Measurements from ENCODE around the gene USP24. TPM values are rescaled to one million over a fixed set of nuclear protein-coding genes. Genes with fewer than 3 reads are reported as not detected.

Gene USP24
- total and polyA plus RNA-seq, 4 donors, result 42.5 to 70.6 (median 46.9) TPM

DNA sequence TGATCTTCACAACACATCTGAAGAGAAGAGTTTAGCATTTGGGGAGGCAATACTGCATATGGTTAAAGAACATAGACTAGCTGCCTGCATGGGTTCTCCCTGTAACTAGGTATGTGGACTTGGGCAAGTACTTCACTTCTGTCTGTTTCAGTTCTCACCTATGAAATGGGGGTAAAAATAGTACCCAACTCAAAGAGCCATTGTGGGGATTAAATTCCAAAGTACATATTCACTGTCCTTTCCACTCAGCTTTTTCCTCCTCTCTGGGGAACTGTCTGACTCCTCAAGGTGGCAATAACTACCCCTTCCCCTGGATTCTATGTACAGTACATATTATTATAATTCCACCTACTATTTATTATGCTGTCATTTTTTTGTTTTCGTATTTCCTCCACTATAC, 44.7 kb downstream of the USP24 start:
- no peaks in the 10 kb centered on the region for H3K27me3 ChIP-seq (ENCODE audit: control insufficient read depth, insufficient read depth, low read length)
- H3K36me3 ChIP-seq (ENCODE audit: control insufficient read depth, insufficient read depth, low read length), result peaks cover 2% of the 10 kb centered on the region
- no peak overlapping the region for H3K4me3 ChIP-seq (ENCODE audit: low read depth, low read length)
- DNase-seq (ENCODE audit: low read depth in 4 of 6, low spot score in 6 of 6), result no peak
- no peak overlapping the region for H3K27ac ChIP-seq (ENCODE audit: low read depth, low read length)
- H3K4me1 ChIP-seq (ENCODE audit: control insufficient read depth, insufficient read depth, low read length), result peaks cover 3% of the 10 kb centered on the region
- no peaks in the 10 kb centered on the region for H3K9me3 ChIP-seq (ENCODE audit: control insufficient read depth, insufficient read depth, low read length)
- no CpG with 5 or more reads among the region's 1 CpG for WGBS (ENCODE audit: insufficient coverage)

DNA sequence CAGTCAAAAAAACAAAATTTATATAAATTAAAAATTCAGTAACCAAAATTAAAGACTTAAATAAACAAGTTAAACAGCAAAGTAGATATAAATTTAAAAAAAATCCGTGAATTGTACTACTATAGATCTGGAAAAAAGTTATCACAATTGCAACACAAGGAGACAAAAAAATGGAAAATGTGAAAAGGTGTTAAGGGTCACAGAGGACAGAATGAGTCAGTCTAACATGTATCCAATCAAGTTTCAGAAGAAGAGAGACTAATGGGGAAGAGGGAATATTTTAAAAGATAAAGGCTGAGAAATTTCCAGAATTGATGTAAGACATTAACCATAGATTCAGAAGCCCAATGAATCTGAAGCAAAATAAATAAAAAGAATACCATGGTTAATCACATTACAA, 46.0 kb downstream of the USP24 start:
- no peaks in the 10 kb centered on the region for H3K9me3 ChIP-seq (ENCODE audit: control insufficient read depth, insufficient read depth, low read length)
- no peaks in the 10 kb centered on the region for H3K27me3 ChIP-seq (ENCODE audit: control insufficient read depth, insufficient read depth, low read length)
- WGBS (ENCODE audit: insufficient coverage), result no CpG with 5 or more reads among the region's 1 CpG
- no peak for DNase-seq (ENCODE audit: low read depth in 4 of 6, low spot score in 6 of 6)
- H3K27ac ChIP-seq (ENCODE audit: low read depth, low read length), result no peak overlapping the region
- H3K4me3 ChIP-seq (ENCODE audit: low read depth, low read length), result no peak overlapping the region
- H3K36me3 ChIP-seq (ENCODE audit: control insufficient read depth, insufficient read depth, low read length), result no peaks in the 10 kb centered on the region
- peaks cover 3% of the 10 kb centered on the region for H3K4me1 ChIP-seq (ENCODE audit: control insufficient read depth, insufficient read depth, low read length)

DNA sequence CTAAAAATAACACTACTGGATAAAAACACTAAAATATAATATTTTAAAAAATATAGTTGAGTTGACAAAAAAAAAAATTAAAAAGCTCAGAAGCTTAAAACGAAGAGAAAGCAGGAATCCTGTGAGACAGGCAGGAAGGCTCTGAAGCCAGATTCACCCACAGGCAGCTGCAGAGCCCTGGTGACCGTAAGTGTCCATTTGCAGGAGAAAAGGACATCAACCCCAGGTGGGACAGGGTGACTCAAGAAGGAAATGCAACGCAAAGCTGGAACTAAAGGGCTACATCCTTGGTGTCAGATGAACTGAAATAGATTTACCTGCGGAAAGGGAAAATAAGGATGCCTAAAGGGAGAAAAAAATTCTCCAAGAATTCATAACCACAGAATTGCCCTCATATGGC, 46.8 kb downstream of the USP24 start:
- WGBS (ENCODE audit: insufficient coverage), result 71% methylated on average over 2 of the region's 4 CpGs
- Histone ChIP-seq H3K27me3 (ENCODE audit: control insufficient read depth, insufficient read depth, low read length) (no peaks in the 10 kb centered on the region), H3K4me1 (ENCODE audit: control insufficient read depth, insufficient read depth, low read length) (peaks cover 3% of the 10 kb centered on the region), H3K36me3 (ENCODE audit: control insufficient read depth, insufficient read depth, low read length) (no peaks in the 10 kb centered on the region), H3K27ac (ENCODE audit: low read depth, low read length) (no peak overlapping the region), H3K9me3 (ENCODE audit: control insufficient read depth, insufficient read depth, low read length) (no peaks in the 10 kb centered on the region), H3K4me3 (ENCODE audit: low read depth, low read length) (no peak overlapping the region)
- no peak for DNase-seq (ENCODE audit: low read depth in 4 of 6, low spot score in 6 of 6)

DNA sequence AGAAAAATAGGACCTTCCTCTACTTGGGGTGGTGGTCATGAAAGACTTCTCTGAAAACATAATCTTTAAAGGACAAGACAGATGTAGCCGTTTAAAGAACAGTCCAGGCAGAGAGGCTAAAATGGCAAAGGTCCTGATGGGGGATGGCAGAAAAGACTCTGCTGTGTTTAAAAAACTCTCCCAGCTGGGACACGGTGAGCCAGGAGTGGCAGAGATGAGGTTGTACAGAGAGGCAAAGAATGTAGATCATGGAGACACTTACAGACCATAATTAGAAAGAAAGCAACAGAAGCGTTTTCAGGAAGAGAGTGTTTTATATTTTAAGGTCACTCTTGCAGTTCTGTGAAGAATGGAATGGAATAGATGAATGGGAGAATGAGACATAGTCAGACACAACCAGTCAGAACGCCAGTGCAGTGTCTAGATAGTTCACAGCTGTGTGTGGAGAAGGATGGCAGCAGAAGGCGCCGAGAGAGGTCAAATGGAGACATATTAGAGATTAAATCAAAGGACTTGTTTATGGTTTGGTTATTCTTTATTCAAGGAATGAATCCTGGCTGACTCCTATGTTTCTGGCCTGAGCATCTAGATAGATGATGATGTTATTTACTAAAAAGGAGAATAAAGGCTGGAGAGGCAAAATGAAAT, 47.8 kb downstream of the USP24 start:
- Histone ChIP-seq H3K27ac (ENCODE audit: low read depth, low read length) (no peak overlapping the region), H3K9me3 (ENCODE audit: control insufficient read depth, insufficient read depth, low read length) (no peaks in the 10 kb centered on the region), H3K4me3 (ENCODE audit: low read depth, low read length) (no peak overlapping the region), H3K36me3 (ENCODE audit: control insufficient read depth, insufficient read depth, low read length) (no peaks in the 10 kb centered on the region), H3K27me3 (ENCODE audit: control insufficient read depth, insufficient read depth, low read length) (no peaks in the 10 kb centered on the region), H3K4me1 (ENCODE audit: control insufficient read depth, insufficient read depth, low read length) (peaks cover 3% of the 10 kb centered on the region)
- no peak for DNase-seq (ENCODE audit: low read depth in 4 of 6, low spot score in 6 of 6)
- WGBS (ENCODE audit: insufficient coverage), result 82% methylated on average over 1 of the region's 6 CpGs

DNA sequence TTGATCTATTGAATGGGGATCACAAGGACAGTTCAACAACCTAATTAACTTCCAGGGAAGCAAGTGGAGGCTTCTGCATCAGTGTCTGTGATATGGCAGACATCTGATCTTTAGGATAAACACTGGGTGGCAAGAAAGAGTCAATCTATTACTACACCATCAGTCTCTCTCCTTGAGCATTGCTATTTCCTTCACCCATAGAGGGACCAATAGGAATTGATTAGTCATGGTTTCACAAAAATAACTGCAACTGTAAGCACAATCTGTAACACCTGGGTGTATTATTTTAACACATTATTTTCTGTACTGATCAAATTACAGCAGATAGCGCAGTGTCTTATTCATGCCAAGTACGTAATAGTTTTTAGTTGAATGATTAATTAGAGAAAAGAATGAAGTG, 50.3 kb downstream of the USP24 start:
- no CpG with 5 or more reads among the region's 2 CpGs for WGBS (ENCODE audit: insufficient coverage)
- DNase-seq (ENCODE audit: low read depth in 4 of 6, low spot score in 6 of 6), result no peak
- no peaks in the 10 kb centered on the region for H3K27me3 ChIP-seq (ENCODE audit: control insufficient read depth, insufficient read depth, low read length)
- no peaks in the 10 kb centered on the region for H3K4me1 ChIP-seq (ENCODE audit: control insufficient read depth, insufficient read depth, low read length)
- H3K9me3 ChIP-seq (ENCODE audit: control insufficient read depth, insufficient read depth, low read length), result no peaks in the 10 kb centered on the region
- H3K27ac ChIP-seq (ENCODE audit: low read depth, low read length), result no peak overlapping the region
- no peak overlapping the region for H3K4me3 ChIP-seq (ENCODE audit: low read depth, low read length)
- H3K36me3 ChIP-seq (ENCODE audit: control insufficient read depth, insufficient read depth, low read length), result peaks cover 5% of the 10 kb centered on the region

DNA sequence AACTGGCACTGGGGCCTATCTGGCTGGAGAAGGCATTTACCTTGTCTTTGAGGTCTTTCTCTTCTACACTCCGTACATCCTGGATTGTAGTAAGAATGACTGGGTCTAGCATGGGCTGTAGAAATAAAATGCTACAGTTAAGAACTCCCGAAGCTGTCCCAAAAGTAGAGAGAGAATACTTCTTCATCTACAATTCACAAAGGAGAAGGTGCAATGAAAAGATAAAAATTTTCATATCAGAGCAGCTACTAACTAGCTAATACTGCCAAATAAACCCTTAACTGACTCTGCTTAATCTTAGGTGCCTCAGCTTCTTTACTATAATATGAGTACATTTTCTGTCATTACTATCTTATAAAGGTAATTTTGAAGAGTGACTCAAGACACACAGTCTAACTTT, 55.6 kb downstream of the USP24 start:
- Histone ChIP-seq H3K27me3 (ENCODE audit: control insufficient read depth, insufficient read depth, low read length) (no peaks in the 10 kb centered on the region), H3K4me1 (ENCODE audit: control insufficient read depth, insufficient read depth, low read length) (no peaks in the 10 kb centered on the region), H3K27ac (ENCODE audit: low read depth, low read length) (no peak overlapping the region), H3K36me3 (ENCODE audit: control insufficient read depth, insufficient read depth, low read length) (peaks cover 13% of the 10 kb centered on the region), H3K9me3 (ENCODE audit: control insufficient read depth, insufficient read depth, low read length) (no peaks in the 10 kb centered on the region), H3K4me3 (ENCODE audit: low read depth, low read length) (no peak overlapping the region)
- no peak for DNase-seq (ENCODE audit: low read depth in 4 of 6, low spot score in 6 of 6)
- no CpG with 5 or more reads among the region's 2 CpGs for WGBS (ENCODE audit: insufficient coverage)

DNA sequence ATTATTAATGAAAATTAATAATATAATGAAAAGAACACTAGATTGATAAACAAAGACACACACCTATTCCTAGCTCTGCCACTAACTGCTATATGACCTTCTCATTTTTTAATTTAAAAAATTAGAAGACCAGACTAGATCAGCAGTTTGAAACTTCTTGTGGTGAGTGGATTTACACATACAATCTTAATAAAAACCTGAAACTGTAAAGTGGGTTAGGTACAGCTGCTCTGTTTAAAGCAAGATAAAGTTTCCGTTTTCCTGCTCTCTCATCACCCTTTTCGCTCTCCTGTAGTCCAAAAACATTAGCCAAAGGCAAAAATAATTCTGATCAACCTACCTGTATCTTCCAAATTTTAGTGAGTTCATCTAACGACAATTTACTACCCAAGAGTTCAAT, 58.6 kb downstream of the USP24 start:
- H3K9me3 ChIP-seq (ENCODE audit: control insufficient read depth, insufficient read depth, low read length), result no peaks in the 10 kb centered on the region
- 100% methylated on average over 2 of the region's 3 CpGs for WGBS (ENCODE audit: insufficient coverage)
- no peak overlapping the region for H3K27ac ChIP-seq (ENCODE audit: low read depth, low read length)
- peaks cover 19% of the 10 kb centered on the region for H3K36me3 ChIP-seq (ENCODE audit: control insufficient read depth, insufficient read depth, low read length)
- DNase-seq (ENCODE audit: low read depth in 4 of 6, low spot score in 6 of 6), result no peak
- H3K27me3 ChIP-seq (ENCODE audit: control insufficient read depth, insufficient read depth, low read length), result no peaks in the 10 kb centered on the region
- H3K4me1 ChIP-seq (ENCODE audit: control insufficient read depth, insufficient read depth, low read length), result no peaks in the 10 kb centered on the region
- H3K4me3 ChIP-seq (ENCODE audit: low read depth, low read length), result no peak overlapping the region

DNA sequence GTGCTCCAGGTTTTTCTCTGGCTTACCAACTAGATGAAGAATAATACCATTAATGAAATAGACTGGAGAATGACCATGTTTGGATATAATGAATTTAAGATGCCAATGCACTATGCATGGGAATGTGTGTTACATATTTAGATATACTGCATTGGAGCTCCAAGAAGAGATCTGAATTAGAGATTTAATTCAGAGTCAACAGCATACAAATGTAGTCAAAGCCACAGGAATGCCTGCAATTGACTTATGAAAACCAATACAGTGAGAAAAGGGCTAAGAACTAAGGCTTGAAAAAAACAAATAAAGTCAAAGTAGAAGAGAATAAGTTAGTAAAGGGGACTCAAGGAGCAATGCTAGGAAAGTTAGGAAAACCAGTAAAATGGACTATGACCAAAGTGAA, 59.1 kb downstream of the USP24 start:
- Histone ChIP-seq H3K4me3 (ENCODE audit: low read depth, low read length) (no peak overlapping the region), H3K27ac (ENCODE audit: low read depth, low read length) (no peak overlapping the region), H3K4me1 (ENCODE audit: control insufficient read depth, insufficient read depth, low read length) (no peaks in the 10 kb centered on the region), H3K36me3 (ENCODE audit: control insufficient read depth, insufficient read depth, low read length) (peaks cover 18% of the 10 kb centered on the region), H3K27me3 (ENCODE audit: control insufficient read depth, insufficient read depth, low read length) (no peaks in the 10 kb centered on the region), H3K9me3 (ENCODE audit: control insufficient read depth, insufficient read depth, low read length) (no peaks in the 10 kb centered on the region)
- DNase-seq (ENCODE audit: low read depth in 4 of 6, low spot score in 6 of 6), result no peak

DNA sequence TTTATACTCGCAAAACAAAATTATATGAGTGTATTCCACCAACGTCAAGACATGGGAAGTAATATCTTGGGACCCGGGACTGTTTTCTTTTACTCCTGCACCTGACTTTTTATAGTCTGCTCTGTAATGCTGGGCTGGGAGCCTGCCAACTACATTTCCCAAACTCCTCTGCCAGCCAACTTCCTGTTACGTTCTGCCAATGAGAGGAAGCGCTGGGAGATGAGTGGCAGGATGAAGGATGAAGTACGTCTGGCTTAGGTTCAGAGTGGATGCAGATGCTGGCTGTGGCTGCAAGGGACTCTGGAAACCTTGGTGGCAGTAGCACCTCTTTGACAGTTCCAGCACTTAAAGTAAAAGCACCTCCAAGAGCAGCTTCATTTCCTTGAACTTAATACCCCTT, 59.6 kb downstream of the USP24 start:
- H3K4me1 ChIP-seq (ENCODE audit: control insufficient read depth, insufficient read depth, low read length), result no peaks in the 10 kb centered on the region
- WGBS (ENCODE audit: insufficient coverage), result no CpG with 5 or more reads among the region's 6 CpGs
- DNase-seq (ENCODE audit: low read depth in 4 of 6, low spot score in 6 of 6), result peak in 2 of 6 donors; percentile 49 to 58
- no peaks in the 10 kb centered on the region for H3K9me3 ChIP-seq (ENCODE audit: control insufficient read depth, insufficient read depth, low read length)
- no peaks in the 10 kb centered on the region for H3K27me3 ChIP-seq (ENCODE audit: control insufficient read depth, insufficient read depth, low read length)
- H3K4me3 ChIP-seq (ENCODE audit: low read depth, low read length), result no peak overlapping the region
- H3K27ac ChIP-seq (ENCODE audit: low read depth, low read length), result no peak overlapping the region
- H3K36me3 ChIP-seq (ENCODE audit: control insufficient read depth, insufficient read depth, low read length), result peaks cover 15% of the 10 kb centered on the region

DNA sequence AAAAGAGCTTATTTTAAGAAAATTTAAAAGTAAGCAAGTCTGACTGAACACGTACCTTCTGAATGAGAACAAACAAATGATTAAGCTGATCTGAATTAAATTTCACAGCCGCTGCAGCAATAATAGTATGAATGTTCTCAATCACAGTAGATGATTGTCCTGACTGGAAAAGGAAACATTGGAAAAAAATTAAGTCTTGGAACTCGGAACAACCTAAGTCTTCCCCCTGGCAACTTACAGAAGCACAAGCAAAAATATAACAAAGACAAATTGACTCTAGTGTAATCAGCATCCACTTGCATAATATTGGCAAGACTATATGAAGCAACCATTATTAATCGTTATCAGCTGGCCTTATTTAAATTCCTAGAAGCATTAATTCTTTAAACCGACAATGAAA, 60.5 kb downstream of the USP24 start:
- Histone ChIP-seq H3K27ac (ENCODE audit: low read depth, low read length) (no peak overlapping the region), H3K9me3 (ENCODE audit: control insufficient read depth, insufficient read depth, low read length) (no peaks in the 10 kb centered on the region)

More for the DNA sequence above, 60.5 kb downstream of the USP24 start:
- H3K36me3 ChIP-seq (ENCODE audit: control insufficient read depth, insufficient read depth, low read length), result peaks cover 15% of the 10 kb centered on the region
- no peak for DNase-seq (ENCODE audit: low read depth in 4 of 6, low spot score in 6 of 6)
- H3K4me3 ChIP-seq (ENCODE audit: low read depth, low read length), result no peak overlapping the region
- no peaks in the 10 kb centered on the region for H3K4me1 ChIP-seq (ENCODE audit: control insufficient read depth, insufficient read depth, low read length)
- 67% methylated on average over 2 of the region's 5 CpGs for WGBS (ENCODE audit: insufficient coverage)
- H3K27me3 ChIP-seq (ENCODE audit: control insufficient read depth, insufficient read depth, low read length), result no peaks in the 10 kb centered on the region
